Erythroblast (primary cell): ENCODE data around the gene CCDC190.

Experiments
- GATA1 ChIP-seq: IDR thresholded peaks from 2 replicates; pipeline ENCODE4 v1.6.1; 2011; ENCODE audit warnings: low read depth, mild to moderate bottlenecking, control low read depth, low read length, moderate library complexity
- POLR2A ChIP-seq: IDR thresholded peaks from 2 replicates; pipeline ENCODE4 v1.6.1; 2011; ENCODE audit warnings: mild to moderate bottlenecking, low read length

DNA sequence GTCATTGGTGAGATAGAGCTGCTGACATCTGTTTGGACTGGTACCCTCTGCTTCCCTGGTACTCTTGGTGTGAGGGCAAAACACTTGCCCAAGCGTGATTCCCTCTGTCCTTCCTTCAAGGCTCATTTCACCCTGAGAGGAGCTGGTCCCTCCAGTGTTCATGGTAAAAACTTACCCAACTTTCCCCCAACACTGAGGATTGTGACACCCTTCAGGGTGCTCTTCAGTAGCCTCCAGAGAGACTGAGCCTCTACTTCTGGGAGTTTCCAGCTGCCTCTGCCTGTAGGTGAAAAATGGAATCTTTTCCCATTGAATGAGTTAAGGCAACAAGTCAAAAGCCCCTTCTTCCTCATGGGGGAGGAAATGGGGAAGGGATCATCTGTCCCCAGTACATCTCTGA, 9.6 kb downstream of the CCDC190 start:
- TF ChIP-seq POLR2A = no peak
- no peak for TF ChIP-seq GATA1
